Adrenal gland (tissue), 12 donors: ENCODE measurements around the gene OGDH. TPM values are rescaled to one million over a fixed set of nuclear protein-coding genes. Genes with fewer than 3 reads are reported as not detected.

Experiments used
- DNase-seq, 7 donors: peaks; one replicate each; pipeline ENCODE4 v3.0.0-alpha.2; 2019 to 2020
- H3K27ac ChIP-seq, 5 donors: fragments of 200-600 bp; sonication (generic) in 4 of 5; 1 replicate in 3 of 5; 2 replicates in 2 of 5; pipeline versions ENCODE4 v1.5.1 to v1.8.0; 2016 to 2020; ENCODE audit warnings: mild to moderate bottlenecking in 1 of 5
- H3K27me3 ChIP-seq: fragments of 200-600 bp; 2 replicates; pipeline ENCODE4 v1.8.0; 2021
- H3K36me3 ChIP-seq, 2 donors: fragments of 200-600 bp; replicated peaks in 1 of 2; 1 replicate in 1 of 2; 2 replicates in 1 of 2; pipeline versions ENCODE4 v1.5.1 to v1.8.0; 2018 to 2022
- H3K4me1 ChIP-seq, 2 donors: fragments of 200-600 bp; replicated peaks in 1 of 2; 1 replicate in 1 of 2; 2 replicates in 1 of 2; pipeline versions ENCODE4 v1.5.1 to v1.8.0; 2018 to 2021
- H3K4me3 ChIP-seq, 4 donors: fragments of 200-600 bp; sonication (generic) in 3 of 4; one replicate each; pipeline ENCODE4 v1.5.1; 2016 to 2018
- H3K9me3 ChIP-seq, 3 donors: fragments of 200-600 bp; sonication (generic) in 1 of 3; replicated peaks in 1 of 3; 1 replicate in 2 of 3; 2 replicates in 1 of 3; pipeline versions ENCODE4 v1.5.1 to v1.8.0; 2016 to 2021
- CTCF ChIP-seq, 6 experiments: fragments of 450-650 bp in 4 of 6; fragments of 200-600 bp in 2 of 6; sonication (generic) in 1 of 6; IDR thresholded peaks; 1 replicate in 5 of 6; 2 replicates in 1 of 6; pipeline versions ENCODE4 v1.5.1 to v1.8.0; 2016 to 2021; ENCODE audit warnings: antibody characterized with exemption in 6 of 6, mild to moderate bottlenecking in 2 of 6, moderate library complexity in 1 of 6
- POLR2A ChIP-seq, 2 donors: fragments of 450-650 bp; IDR thresholded peaks; one replicate each; pipeline ENCODE4 v1.6.1; 2017; ENCODE audit warnings: antibody characterized with exemption in 2 of 2, mild to moderate bottlenecking in 2 of 2, moderate library complexity in 1 of 2
- WGBS, 4 donors: extraction: QIAGEN DNeasy Blood & Tissue Kit in 2 of 4; methylation state at CpG; one replicate each; pipeline versions ENCODE4 v1.1.5 to v1.1.7; 2013 to 2017; 5-methylcytosine and 5-hydroxymethylcytosine counted together
- intact Hi-C, 2 donors: fragments of 100-400 bp; cut with DNase I; formaldehyde crosslinking; loops; one replicate each; pipeline versions ENCODE4 v1.14.1 to v1.15.0; 2022 to 2023
- polyA plus RNA-seq, 3 donors: library from polyadenylated mRNA; stranded (reverse); fragments of 200-250 nt in 2 of 3; fragments of 350-450 nt in 1 of 3; fragmentation: Illumina TruSeq in 1 of 3; extraction: RNeasy Lipid Tissue Mini Kit (QIAGEN cat#74804) in 1 of 3; gene quantifications; one replicate each; pipeline ENCODE4 v1.2.3, GENCODE V29; 2013 to 2014
- total RNA-seq, 9 donors: library from RNA; depleted of rRNA in 4 of 9; stranded (reverse); fragments of >200 nt in 4 of 9; fragments of 120-200 nt in 1 of 9; fragmentation: NEBNext Ultra II Directional in 1 of 9; extraction: Animal tissue kit (Norgen Biotek cat#: 25700) in 1 of 9; gene quantifications; one replicate each; pipeline versions ENCODE4 v1.1.0 to v1.2.4, GENCODE V29; 2013 to 2023
- donor health status: healthy with polysubstance abuse.
- donor health status: Bipolar disorder and iron deficiency.
- donor health status: DM: yes; HTN: yes; CAD: no.
- donor health status: DM: no; HTN: no; CAD: no.
- donor health status: DM: no; HTN: no; CAD: no.
- donor health status: DM: yes; HTN: yes; CAD: no.

OGDH gene
- total and polyA plus RNA-seq, 12 donors: 46.0 to 284 (median 144) TPM

GRCh38 chr7:44564606-44565005, 41.8 kb upstream of the OGDH start:
- Histone ChIP-seq H3K9me3 (no peaks in the 10 kb centered on the region), H3K27me3 (no peaks in the 10 kb centered on the region), H3K4me3 (no peak overlapping the region), H3K4me1 (no peaks in the 10 kb centered on the region), H3K27ac (no peak overlapping the region), H3K36me3 (peaks cover 0 to 53% of the 10 kb centered on the region in 2 donors)
- intact Hi-C loops: loop anchor here (5.0 to 10.0 kb wide), 5 partner anchors 90 to 500 kb away; partner anchors contain the start of gene PGAM2 (in 1 of the 2)
- 80 to 92% (median 85%) methylated on average over 2 of the region's 2 CpGs for WGBS, 4 donors
- TF ChIP-seq POLR2A (IDR thresholded peaks at IDR 0.05) (no peak), CTCF (IDR thresholded peaks at IDR 0.05) (no peak)
- peak in 1 of 7 donors; percentile 8 for DNase-seq

DNA sequence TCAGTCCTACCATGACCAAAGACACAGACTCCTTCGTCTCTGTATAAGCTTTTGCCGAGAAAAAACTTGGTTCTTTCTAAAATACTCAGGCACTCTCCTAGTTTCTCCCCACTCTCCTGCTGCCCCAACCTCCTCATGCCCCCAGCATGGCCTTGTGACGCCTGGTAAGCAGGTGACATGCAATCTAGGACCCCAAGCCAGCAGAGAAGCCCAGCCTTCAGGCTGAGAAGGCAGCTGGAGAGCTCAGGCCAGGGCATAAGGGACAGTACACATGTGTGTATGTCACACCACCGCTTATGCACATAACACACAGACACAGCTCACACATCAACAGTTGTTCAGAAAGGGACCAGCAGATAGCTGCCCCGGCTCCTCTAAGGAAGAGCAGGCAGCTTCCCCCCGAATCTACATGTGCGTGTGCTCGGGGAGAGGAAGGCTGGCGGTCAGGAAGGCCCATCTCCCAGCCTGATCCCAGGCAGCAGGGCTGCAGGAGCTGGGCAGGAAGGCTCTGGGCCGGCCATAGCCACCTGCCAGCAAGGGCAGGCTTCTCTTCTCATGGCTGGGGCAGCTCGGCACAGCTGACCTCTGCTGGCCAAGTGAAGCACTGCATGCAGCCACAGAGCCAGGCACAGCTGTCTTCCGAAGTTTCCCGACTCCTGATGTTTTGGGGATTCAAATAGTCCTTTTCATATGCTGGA, 41.2 kb upstream of the OGDH start:
- peak; percentile 69 to 88 (median 81) for DNase-seq
- WGBS, 4 donors: 55 to 75% (median 56%) methylated on average over 5 to 13 of the region's 13 CpGs
- H3K27ac ChIP-seq: peak overlapping the region in 1 of 5 donors; percentile 17

DNA sequence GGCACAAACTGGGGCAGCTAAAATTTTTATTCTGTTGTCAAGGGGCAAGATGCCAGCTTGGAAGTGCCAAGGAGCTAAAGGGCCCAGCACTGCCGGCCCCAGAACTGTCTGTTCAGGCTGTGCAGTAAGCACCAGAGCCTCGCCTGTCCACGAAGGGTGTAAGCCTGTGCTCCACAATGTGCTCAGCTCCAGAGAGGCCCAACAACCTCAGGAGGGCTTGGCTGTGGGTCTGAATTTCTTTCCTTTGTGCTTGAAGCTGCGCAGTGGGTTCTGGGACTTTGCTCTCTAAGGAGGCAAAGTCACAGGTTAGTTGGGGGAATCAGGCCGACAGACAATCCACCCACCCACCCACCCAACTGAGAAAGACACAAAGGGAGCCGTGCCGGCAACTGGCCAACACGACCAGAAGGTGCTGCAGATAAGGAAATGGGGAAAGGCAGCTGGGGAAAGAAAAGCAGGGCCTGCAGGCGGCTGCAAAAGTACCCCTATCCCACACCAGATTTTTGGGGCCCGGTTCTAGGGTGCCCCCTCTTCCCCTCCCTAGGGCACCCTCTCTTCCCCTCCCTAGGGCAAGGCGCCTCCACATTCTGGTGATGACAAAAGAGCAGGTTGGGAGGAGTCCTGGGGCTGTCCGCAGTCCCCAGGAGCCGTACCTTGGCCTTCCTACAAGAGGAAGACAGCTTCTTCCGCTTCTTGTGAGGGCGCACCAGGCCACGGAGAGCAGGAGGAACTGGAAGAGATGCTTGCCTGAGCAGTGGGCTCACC, 40.5 kb upstream of the OGDH start:
- Histone ChIP-seq H3K27ac (no peak overlapping the region), H3K4me1 (no peaks in the 10 kb centered on the region), H3K36me3 (peaks cover 0 to 66% of the 10 kb centered on the region in 2 donors), H3K27me3 (no peaks in the 10 kb centered on the region), H3K4me3 (no peak overlapping the region), H3K9me3 (no peaks in the 10 kb centered on the region)
- TF ChIP-seq POLR2A (IDR thresholded peaks at IDR 0.05) (no peak), CTCF (IDR thresholded peaks at IDR 0.05) (peak in 2 of 6 experiments; percentile 21 to 35)
- intact Hi-C loops: loop anchor here (5.0 to 10.0 kb wide), 5 partner anchors 91 to 501 kb away; partner anchors contain the start of gene PGAM2 (in 1 of the 2)
- 79 to 81% (median 81%) methylated on average over 13 to 16 of the region's 16 CpGs for WGBS, 4 donors
- no peak for DNase-seq

More for the DNA sequence above, 41.2 kb upstream of the OGDH start:
- no peak overlapping the region for H3K4me3 ChIP-seq
- no peaks in the 10 kb centered on the region for H3K4me1 ChIP-seq
- no peaks in the 10 kb centered on the region for H3K9me3 ChIP-seq
- intact Hi-C loops: loop anchor here (5.0 to 10.0 kb wide), 5 partner anchors 90 to 500 kb away; partner anchors contain the start of gene PGAM2 (in 1 of the 2)
- peak; percentile 93 to 98 (median 97) for TF ChIP-seq CTCF (IDR thresholded peaks at IDR 0.05)
- no peak for TF ChIP-seq POLR2A (IDR thresholded peaks at IDR 0.05)
- H3K36me3 ChIP-seq: peaks cover 0 to 59% of the 10 kb centered on the region in 2 donors
- no peaks in the 10 kb centered on the region for H3K27me3 ChIP-seq

DNA sequence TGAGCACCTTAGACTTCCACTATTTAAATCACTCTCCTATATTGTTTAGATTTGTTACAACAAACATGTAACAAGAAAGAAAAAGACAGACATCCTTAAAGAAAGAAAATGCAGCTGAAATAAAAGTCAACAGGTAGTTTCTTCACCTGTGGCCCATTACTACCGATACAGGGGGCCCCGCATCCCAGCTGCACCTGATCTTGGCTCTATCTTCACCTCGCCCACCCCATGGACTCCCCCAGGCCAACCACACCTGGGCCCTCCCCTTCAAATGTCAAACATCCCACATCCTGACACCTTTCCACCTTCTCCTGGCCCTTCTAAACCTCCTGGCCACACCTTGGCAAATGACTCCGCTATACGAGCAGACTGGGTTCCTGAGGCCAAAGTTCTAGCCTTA, 39.7 kb upstream of the OGDH start:
- 91 to 96% (median 95%) methylated on average over 5 of the region's 5 CpGs for WGBS, 4 donors
- no peak for TF ChIP-seq CTCF (IDR thresholded peaks at IDR 0.05)
- TF ChIP-seq POLR2A (IDR thresholded peaks at IDR 0.05): no peak
- Histone ChIP-seq H3K27me3 (no peaks in the 10 kb centered on the region), H3K36me3 (peaks cover 0 to 74% of the 10 kb centered on the region in 2 donors), H3K9me3 (no peaks in the 10 kb centered on the region), H3K4me3 (no peak overlapping the region), H3K4me1 (no peaks in the 10 kb centered on the region), H3K27ac (no peak overlapping the region)
- DNase-seq: no peak
- intact Hi-C loops: loop anchor here (5.0 to 10.0 kb wide), 5 partner anchors 92 to 502 kb away; partner anchors contain the start of gene PGAM2 (in 1 of the 2)
